Measurements from ENCODE around the gene ACAP2. TPM values are rescaled to one million over a fixed set of nuclear protein-coding genes. Genes with fewer than 3 reads are reported as not detected.

The ACAP2 gene
- total RNA-seq, 4 donors from 2014 or later, result 31.8 to 85.8 (median 43.9) TPM

DNA sequence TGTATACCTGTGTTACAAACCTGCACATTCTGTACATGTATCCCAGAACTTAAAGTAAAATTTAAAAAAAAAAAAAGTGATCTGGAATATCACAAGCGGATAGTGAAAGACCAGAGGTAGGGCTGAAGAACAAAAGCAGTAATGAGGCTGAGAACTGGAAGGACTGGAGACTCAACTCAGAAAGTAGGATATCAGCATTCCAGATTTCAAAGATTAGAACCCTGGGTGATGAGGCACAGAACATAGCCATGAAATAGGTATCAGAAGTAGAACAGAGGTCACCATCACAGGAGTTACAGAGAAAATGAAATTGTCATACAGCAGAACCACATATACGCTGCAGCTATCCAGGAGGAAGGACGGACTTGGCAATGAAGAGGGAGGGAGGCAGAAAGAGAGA is 56.1 kb downstream of the ACAP2 start:
- intact Hi-C loops (cut with DNase I), result no loop called here
- Histone ChIP-seq H3K36me3 (peaks cover 0 to 17% (median 3%) of the 10 kb centered on the region in 4 donors), H3K4me3 (no peak overlapping the region), H3K27me3 (no peaks in the 10 kb centered on the region), H3K4me1 (peaks cover 0 to 11% (median 5%) of the 10 kb centered on the region in 4 donors), H3K27ac (replicated peaks in 1 of 4) (no peak overlapping the region), H3K9me3 (no peaks in the 10 kb centered on the region)
- TF ChIP-seq EP300 (IDR thresholded peaks at IDR 0.05), result no peak
- TF ChIP-seq, protein P1, sequence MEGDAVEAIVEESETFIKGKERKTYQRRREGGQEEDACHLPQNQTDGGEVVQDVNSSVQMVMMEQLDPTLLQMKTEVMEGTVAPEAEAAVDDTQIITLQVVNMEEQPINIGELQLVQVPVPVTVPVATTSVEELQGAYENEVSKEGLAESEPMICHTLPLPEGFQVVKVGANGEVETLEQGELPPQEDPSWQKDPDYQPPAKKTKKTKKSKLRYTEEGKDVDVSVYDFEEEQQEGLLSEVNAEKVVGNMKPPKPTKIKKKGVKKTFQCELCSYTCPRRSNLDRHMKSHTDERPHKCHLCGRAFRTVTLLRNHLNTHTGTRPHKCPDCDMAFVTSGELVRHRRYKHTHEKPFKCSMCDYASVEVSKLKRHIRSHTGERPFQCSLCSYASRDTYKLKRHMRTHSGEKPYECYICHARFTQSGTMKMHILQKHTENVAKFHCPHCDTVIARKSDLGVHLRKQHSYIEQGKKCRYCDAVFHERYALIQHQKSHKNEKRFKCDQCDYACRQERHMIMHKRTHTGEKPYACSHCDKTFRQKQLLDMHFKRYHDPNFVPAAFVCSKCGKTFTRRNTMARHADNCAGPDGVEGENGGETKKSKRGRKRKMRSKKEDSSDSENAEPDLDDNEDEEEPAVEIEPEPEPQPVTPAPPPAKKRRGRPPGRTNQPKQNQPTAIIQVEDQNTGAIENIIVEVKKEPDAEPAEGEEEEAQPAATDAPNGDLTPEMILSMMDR (IDR thresholded peaks at IDR 0.05), result no peak
- TF ChIP-seq POLR2A (IDR thresholded peaks at IDR 0.05; ENCODE audit: low read depth), result no peak
- TF ChIP-seq POLR2AphosphoS5 (IDR thresholded peaks at IDR 0.05), result no peak
- DNase-seq (ENCODE audit: extremely low spot score), result no peak
- 86% methylated on average over 3 of the region's 3 CpGs for WGBS

DNA sequence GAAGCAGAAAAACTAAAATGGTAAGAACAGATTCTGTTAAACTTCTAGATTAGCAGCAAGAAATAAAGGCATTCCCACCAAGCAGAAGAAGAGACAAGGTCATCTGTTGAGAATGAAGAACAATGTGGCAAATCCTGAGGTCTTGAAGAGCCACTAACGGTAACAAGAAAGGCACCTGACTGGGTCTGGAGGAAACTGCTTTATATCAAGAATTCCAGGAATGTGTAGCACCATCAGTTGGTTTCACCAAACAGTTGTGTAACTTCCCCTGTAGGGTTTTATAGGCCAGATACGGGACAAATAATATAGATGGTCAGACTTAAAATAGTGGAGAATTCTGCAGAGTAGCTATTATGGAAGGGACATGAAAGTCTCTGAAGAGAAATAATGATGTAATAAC is 57.3 kb downstream of the ACAP2 start:
- no peak overlapping the region for H3K27ac ChIP-seq (replicated peaks in 1 of 4)
- no peak for DNase-seq (ENCODE audit: extremely low spot score)
- TF ChIP-seq EP300 (IDR thresholded peaks at IDR 0.05) (no peak), POLR2AphosphoS5 (IDR thresholded peaks at IDR 0.05) (no peak), POLR2A (IDR thresholded peaks at IDR 0.05; ENCODE audit: low read depth) (no peak)
- TF ChIP-seq, protein P1 (IDR thresholded peaks at IDR 0.05), result no peak
- no peaks in the 10 kb centered on the region for H3K9me3 ChIP-seq
- H3K4me3 ChIP-seq, result no peak overlapping the region
- peaks cover 0 to 17% (median 6%) of the 10 kb centered on the region in 4 donors for H3K36me3 ChIP-seq
- WGBS, result 85% methylated on average over 2 of the region's 2 CpGs
- no peaks in the 10 kb centered on the region for H3K27me3 ChIP-seq
- H3K4me1 ChIP-seq, result peaks cover 0 to 11% (median 5%) of the 10 kb centered on the region in 4 donors
- intact Hi-C loops (cut with DNase I), result no loop called here

DNA sequence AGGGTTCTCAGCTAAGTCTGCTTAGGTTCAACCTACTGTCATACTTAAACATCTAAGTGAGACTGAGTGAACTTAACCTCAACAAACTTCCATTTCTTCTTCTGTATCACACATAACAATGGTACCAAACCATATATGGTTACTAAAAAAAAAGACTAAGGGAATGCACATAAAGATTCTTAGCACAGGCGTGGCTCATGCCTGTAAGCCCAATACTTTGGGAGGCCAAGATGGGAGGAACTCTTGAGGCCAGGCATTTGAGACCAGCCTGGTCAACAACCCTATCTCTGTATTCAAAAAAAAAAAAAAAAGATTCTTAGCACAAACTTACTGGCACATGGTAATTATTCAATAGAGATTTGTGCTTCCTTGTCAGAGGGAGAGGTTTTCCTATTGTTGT is 57.9 kb downstream of the ACAP2 start:
- Histone ChIP-seq H3K9me3 (no peaks in the 10 kb centered on the region), H3K4me1 (peaks cover 0 to 11% (median 5%) of the 10 kb centered on the region in 4 donors), H3K27ac (replicated peaks in 1 of 4) (no peak overlapping the region), H3K27me3 (no peaks in the 10 kb centered on the region), H3K36me3 (peaks cover 0 to 12% (median 6%) of the 10 kb centered on the region in 4 donors), H3K4me3 (no peak overlapping the region)
- TF ChIP-seq POLR2A (IDR thresholded peaks at IDR 0.05; ENCODE audit: low read depth) (no peak), POLR2AphosphoS5 (IDR thresholded peaks at IDR 0.05) (no peak), EP300 (IDR thresholded peaks at IDR 0.05) (no peak)
- TF ChIP-seq, protein P1 (IDR thresholded peaks at IDR 0.05), result no peak
- 100% methylated on average over 1 of the region's 1 CpG for WGBS
- intact Hi-C loops (cut with DNase I), result no loop called here
- no peak for DNase-seq (ENCODE audit: extremely low spot score)

GRCh38 chr3:195372220-195372619 is 70.6 kb downstream of the ACAP2 start:
- no peaks in the 10 kb centered on the region for H3K27me3 ChIP-seq
- peaks cover 3 to 30% (median 17%) of the 10 kb centered on the region in 4 donors for H3K36me3 ChIP-seq
- TF ChIP-seq POLR2A (IDR thresholded peaks at IDR 0.05; ENCODE audit: low read depth) (no peak), POLR2AphosphoS5 (IDR thresholded peaks at IDR 0.05) (no peak), EP300 (IDR thresholded peaks at IDR 0.05) (no peak)
- TF ChIP-seq, protein P1 (IDR thresholded peaks at IDR 0.05), result no peak
- H3K4me3 ChIP-seq, result no peak overlapping the region
- intact Hi-C loops (cut with DNase I), result no loop called here
- H3K27ac ChIP-seq (replicated peaks in 1 of 4), result no peak overlapping the region
- H3K9me3 ChIP-seq, result no peaks in the 10 kb centered on the region
- WGBS, result 100% methylated on average over 4 of the region's 7 CpGs
- DNase-seq (ENCODE audit: extremely low spot score), result no peak
- no peaks in the 10 kb centered on the region for H3K4me1 ChIP-seq
